ENCODE measurements around the gene POLR1E.

DNA sequence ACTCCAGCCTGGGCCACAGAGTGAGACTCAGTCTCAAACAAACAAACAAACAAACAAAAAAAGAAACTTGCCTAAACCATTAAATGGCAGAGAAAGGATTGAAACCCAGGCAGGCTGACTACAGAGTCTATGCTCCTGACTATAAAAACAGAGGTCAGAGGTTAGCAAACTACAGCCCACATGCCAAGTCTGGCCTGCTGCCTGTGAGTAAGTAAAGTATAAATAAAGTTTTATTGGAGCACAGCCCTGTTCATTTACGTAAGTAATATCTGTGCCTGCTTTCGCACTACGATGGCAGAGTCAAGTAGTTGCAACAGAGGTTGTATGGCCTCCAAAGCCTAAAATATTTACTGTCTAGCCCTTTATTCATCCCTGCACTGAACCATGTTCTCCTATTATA, 11.6 kb downstream of the POLR1E start:
- TF ChIP-seq, protein P1, sequence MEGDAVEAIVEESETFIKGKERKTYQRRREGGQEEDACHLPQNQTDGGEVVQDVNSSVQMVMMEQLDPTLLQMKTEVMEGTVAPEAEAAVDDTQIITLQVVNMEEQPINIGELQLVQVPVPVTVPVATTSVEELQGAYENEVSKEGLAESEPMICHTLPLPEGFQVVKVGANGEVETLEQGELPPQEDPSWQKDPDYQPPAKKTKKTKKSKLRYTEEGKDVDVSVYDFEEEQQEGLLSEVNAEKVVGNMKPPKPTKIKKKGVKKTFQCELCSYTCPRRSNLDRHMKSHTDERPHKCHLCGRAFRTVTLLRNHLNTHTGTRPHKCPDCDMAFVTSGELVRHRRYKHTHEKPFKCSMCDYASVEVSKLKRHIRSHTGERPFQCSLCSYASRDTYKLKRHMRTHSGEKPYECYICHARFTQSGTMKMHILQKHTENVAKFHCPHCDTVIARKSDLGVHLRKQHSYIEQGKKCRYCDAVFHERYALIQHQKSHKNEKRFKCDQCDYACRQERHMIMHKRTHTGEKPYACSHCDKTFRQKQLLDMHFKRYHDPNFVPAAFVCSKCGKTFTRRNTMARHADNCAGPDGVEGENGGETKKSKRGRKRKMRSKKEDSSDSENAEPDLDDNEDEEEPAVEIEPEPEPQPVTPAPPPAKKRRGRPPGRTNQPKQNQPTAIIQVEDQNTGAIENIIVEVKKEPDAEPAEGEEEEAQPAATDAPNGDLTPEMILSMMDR (IDR thresholded peaks at IDR 0.05; ENCODE audit: control extremely low read depth in 1 of 3, insufficient read depth in 1 of 3, low read depth in 1 of 3, low read length in 3 of 3) = no peak
- TF ChIP-seq SIX5 (IDR thresholded peaks at IDR 0.05; ENCODE audit: low read depth, low read length) (no peak), CHD2 (IDR thresholded peaks at IDR 0.05; ENCODE audit: low read length) (no peak), HDAC6 (IDR thresholded peaks at IDR 0.05; ENCODE audit: low read depth, low read length) (no peak), EZH2 (IDR thresholded peaks at IDR 0.05; ENCODE audit: low read depth, low read length, severe bottlenecking) (no peak), SP4 (IDR thresholded peaks at IDR 0.05; ENCODE audit: low read length) (no peak), POLR2AphosphoS5 (IDR thresholded peaks at IDR 0.05; ENCODE audit: low read depth, low read length) (no peak), POLR2A (IDR thresholded peaks at IDR 0.05; ENCODE audit: control extremely low read depth in 1 of 2, low read depth in 2 of 2, low read length in 2 of 2) (no peak), SUZ12 (IDR thresholded peaks at IDR 0.05; ENCODE audit: low read length) (no peak), EP300 (IDR thresholded peaks at IDR 0.05; ENCODE audit: borderline replicate concordance in 1 of 2, low read depth in 2 of 2, low read length in 2 of 2) (no peak)
- TF ChIP-seq, protein P2, sequence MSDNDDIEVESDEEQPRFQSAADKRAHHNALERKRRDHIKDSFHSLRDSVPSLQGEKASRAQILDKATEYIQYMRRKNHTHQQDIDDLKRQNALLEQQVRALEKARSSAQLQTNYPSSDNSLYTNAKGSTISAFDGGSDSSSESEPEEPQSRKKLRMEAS (IDR thresholded peaks at IDR 0.05) = no peak
- TF ChIP-seq, protein P3, sequence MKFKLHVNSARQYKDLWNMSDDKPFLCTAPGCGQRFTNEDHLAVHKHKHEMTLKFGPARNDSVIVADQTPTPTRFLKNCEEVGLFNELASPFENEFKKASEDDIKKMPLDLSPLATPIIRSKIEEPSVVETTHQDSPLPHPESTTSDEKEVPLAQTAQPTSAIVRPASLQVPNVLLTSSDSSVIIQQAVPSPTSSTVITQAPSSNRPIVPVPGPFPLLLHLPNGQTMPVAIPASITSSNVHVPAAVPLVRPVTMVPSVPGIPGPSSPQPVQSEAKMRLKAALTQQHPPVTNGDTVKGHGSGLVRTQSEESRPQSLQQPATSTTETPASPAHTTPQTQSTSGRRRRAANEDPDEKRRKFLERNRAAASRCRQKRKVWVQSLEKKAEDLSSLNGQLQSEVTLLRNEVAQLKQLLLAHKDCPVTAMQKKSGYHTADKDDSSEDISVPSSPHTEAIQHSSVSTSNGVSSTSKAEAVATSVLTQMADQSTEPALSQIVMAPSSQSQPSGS (IDR thresholded peaks at IDR 0.05; ENCODE audit: low read length) = no peak

Measured in H1 (cell line).